SKM-1 (cell line): ENCODE measurements around the gene GP1BB.

Experiments used
- DNase-seq: peaks from one replicate; lab custom pipeline; 2025; ENCODE audit not compliant: unreplicated experiment; lab: John Stamatoyannopoulos, UW

GP1BB gene

GRCh38 chr22:19764636-19765476, 41.5 kb downstream of the GP1BB start:
- no peak for DNase-seq

- no peak for DNase-seq
Observed at GRCh38 chr22:19765477-19766239, 42.3 kb downstream of the GP1BB start.

- no peak for DNase-seq
Observed at GRCh38 chr22:19766240-19766510, 42.8 kb downstream of the GP1BB start.

DNA sequence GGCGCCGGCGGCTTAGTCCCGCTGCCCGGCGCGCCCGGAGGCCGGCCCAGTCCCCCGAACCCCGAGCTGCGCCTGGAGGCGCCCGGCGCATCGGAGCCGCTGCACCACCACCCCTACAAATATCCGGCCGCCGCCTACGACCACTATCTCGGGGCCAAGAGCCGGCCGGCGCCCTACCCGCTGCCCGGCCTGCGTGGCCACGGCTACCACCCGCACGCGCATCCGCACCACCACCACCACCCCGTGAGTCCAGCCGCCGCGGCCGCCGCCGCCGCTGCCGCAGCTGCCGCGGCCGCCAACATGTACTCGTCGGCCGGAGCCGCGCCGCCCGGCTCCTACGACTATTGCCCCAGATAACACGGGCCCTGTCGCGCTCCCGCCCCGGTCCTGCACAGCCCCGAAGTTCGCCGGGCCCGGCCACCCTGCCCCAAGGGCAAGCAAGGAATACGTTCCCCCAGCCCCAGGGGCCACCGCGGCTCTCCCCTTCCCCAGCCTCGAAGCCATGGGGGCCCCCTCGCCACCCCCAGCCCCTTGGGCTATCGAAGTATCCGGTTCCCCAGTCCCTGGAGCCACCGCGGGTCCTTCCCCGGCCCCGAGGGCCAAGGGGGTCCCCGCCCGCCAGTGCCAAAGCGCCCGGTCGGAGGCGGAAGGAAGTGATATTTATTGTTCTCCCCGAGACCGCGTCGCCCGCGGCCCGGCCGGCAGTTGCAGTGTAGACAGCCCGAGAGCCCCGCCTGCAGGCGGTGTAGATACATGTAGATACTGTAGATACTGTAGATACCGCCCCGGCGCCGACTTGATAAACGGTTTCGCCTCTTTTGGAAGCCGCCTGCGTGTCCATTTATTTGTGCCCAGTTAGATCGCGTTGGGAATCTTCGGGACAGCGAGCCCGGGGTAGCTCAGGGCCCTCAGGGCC, 43.4 kb downstream of the GP1BB start:
- DNase-seq, result no peak

GRCh38 chr22:19767427-19768341, 44.3 kb downstream of the GP1BB start:
- DNase-seq, result no peak

DNA sequence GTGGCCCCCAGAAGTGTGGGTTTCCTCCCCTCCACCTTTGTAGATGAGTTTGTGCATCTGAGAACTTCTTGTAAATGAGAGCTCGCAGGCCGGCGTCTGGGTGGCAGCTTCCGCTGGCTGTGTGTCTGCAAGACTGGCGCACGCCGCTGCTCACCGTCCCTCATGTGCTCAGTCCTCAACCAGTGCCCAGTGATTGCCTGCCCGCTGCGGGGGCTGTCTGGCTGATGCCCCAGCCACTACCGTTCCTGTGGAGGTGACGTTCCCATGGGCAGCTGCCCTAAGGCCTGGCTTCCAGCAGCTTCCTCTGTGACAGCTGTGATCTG, 46.0 kb downstream of the GP1BB start:
- no peak for DNase-seq

GRCh38 chr22:19770349-19771220, 47.2 kb downstream of the GP1BB start:
- DNase-seq, result no peak

- no peak for DNase-seq
Observed at GRCh38 chr22:19772422-19772672, 49.0 kb downstream of the GP1BB start.

GRCh38 chr22:19772673-19773469, 49.5 kb downstream of the GP1BB start:
- DNase-seq, result no peak

- no peak for DNase-seq
Observed at GRCh38 chr22:19773470-19774040, 50.2 kb downstream of the GP1BB start.
